GM12864 (cell line): ENCODE data around the gene CNBD2.

ENCODE experiments used
- DNase-seq: peaks from one replicate; pipeline ENCODE4 v3.0.0-alpha.2; 2011; ENCODE audit warnings: low read depth
- H3K4me3 ChIP-seq: 2 replicates; pipeline ENCODE4 v1.5.1; 2011; ENCODE audit warnings: mild to moderate bottlenecking, low read depth, low read length, control low read depth
- CTCF ChIP-seq: IDR thresholded peaks from 2 replicates; pipeline ENCODE4 v1.5.1; 2011; ENCODE audit warnings: low read depth, mild to moderate bottlenecking, moderate library complexity, low read length, control low read depth, inconsistent platforms; ENCODE audit errors: missing control alignments

Gene CNBD2

GRCh38 chr20:35967979-35968640 lies at the start of gene CNBD2:
Gene CNBD2, plus strand, starts transcription at chr20:35968590. Its CDS starts 173 bp downstream, at chr20:35968763.
- no peak for DNase-seq
- no peak for TF ChIP-seq CTCF
- no peak within 1 kb of the TSS for H3K4me3 ChIP-seq

- DNase-seq: no peak
- no peak for TF ChIP-seq CTCF
- no peak overlapping the region for H3K4me3 ChIP-seq
Observed at GRCh38 chr20:35920523-35920922, 47.9 kb upstream of the CNBD2 start.

- TF ChIP-seq CTCF: no peak
- no peak for DNase-seq
- no peak overlapping the region for H3K4me3 ChIP-seq
Observed at GRCh38 chr20:35929301-35929700, 39.1 kb upstream of the CNBD2 start.

GRCh38 chr20:35934050-35934449 lies 34.3 kb upstream of the CNBD2 start:
- no peak for TF ChIP-seq CTCF
- DNase-seq: no peak
- no peak overlapping the region for H3K4me3 ChIP-seq

- no peak for DNase-seq
- no peak overlapping the region for H3K4me3 ChIP-seq
- no peak for TF ChIP-seq CTCF
Observed at GRCh38 chr20:35939264-35939663, 29.1 kb upstream of the CNBD2 start.

- TF ChIP-seq CTCF: no peak
- DNase-seq: no peak
- H3K4me3 ChIP-seq: no peak overlapping the region
Observed at GRCh38 chr20:35941620-35942019, 26.8 kb upstream of the CNBD2 start.

- H3K4me3 ChIP-seq: no peak overlapping the region
- TF ChIP-seq CTCF: no peak
- DNase-seq: no peak
Observed at GRCh38 chr20:35942243-35942642, 26.1 kb upstream of the CNBD2 start.
